SH-SY5Y (cell line): ENCODE measurements around the gene ANKRD37.

Experiments
- GATA2 ChIP-seq: IDR thresholded peaks from 2 replicates; pipeline ENCODE4 v1.6.1; 2011; ENCODE audit warnings: mild to moderate bottlenecking, low read depth, low read length
- GATA3 ChIP-seq: IDR thresholded peaks from 2 replicates; pipeline ENCODE4 v1.6.1; 2011; ENCODE audit warnings: low read depth, mild to moderate bottlenecking, low read length, moderate library complexity

DNA sequence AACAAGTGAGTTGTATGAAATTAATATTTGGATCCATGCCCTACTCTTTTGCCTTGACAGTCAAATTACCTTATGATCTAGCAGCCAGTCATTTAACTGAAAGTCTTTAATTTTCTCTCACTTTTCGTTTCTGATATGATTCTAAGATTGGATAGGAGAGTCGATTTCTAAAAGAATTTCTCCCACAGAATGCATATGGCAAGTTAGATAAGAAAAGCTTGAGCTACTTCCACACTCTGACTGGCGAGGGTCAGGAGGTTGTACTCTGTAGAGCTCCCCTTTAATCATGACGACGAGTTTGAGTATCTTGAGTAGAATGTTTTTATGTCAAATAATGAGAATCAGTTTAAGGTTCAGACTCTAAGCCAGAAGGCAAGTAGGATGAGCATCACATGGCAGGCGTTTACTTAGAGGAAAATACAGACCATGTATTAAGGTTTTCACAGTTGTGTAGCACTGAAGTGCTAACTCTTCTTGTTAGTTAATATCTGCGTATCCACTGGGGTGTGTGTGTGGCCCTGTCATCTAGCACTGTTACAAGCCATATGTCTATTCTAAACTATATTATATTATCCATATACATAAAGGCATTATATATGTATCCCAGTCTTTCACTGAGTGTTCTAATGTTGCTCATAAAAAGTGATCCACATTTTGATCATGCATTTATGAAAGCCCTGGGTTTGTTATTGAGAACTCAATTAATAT, 38.8 kb upstream of the ANKRD37 start:
- TF ChIP-seq GATA2 (no peak), GATA3 (no peak)
